HG03521 (cell line): ENCODE measurements around the gene GPC2.
"Not testable (repeated sequence)": the region's sequence is repeated elsewhere in the genome, so short reads cannot be mapped to it uniquely, and the experiment has no call there.

Experiments
- ATAC-seq: cut with Tn5 transposase; IDR thresholded peaks from one replicate; pipeline ENCODE4 v1.9.1; 2021; ENCODE audit warnings: mild to moderate bottlenecking, moderate library complexity; ENCODE audit not compliant: unreplicated experiment

The GPC2 gene

GRCh38 chr7:100204454-100204853 is 27.3 kb upstream of the GPC2 start:
- ATAC-seq, result no peak

GRCh38 chr7:100200693-100201092 is 23.5 kb upstream of the GPC2 start:
- ATAC-seq, result no peak

GRCh38 chr7:100198266-100198665 is 21.1 kb upstream of the GPC2 start:
- ATAC-seq, result no peak

GRCh38 chr7:100195901-100196322 is 18.7 kb upstream of the GPC2 start:
- ATAC-seq, result not testable (repeated sequence)

- ATAC-seq, result no peak
These were observed 18.0 kb upstream of the GPC2 start for GRCh38 chr7:100195222-100195621.

GRCh38 chr7:100192969-100193368 is 15.8 kb upstream of the GPC2 start:
- no peak for ATAC-seq

- ATAC-seq, result not testable (repeated sequence)
These were observed 15.2 kb upstream of the GPC2 start for GRCh38 chr7:100192281-100192862.

GRCh38 chr7:100191775-100192174 is 14.6 kb upstream of the GPC2 start:
- no peak for ATAC-seq

- ATAC-seq, result no peak
These were observed 13.0 kb upstream of the GPC2 start for GRCh38 chr7:100190048-100190711.

GRCh38 chr7:100189061-100189460 is 11.9 kb upstream of the GPC2 start:
- no peak for ATAC-seq

- ATAC-seq, result no peak
These were observed 8.5 kb upstream of the GPC2 start for GRCh38 chr7:100185726-100186125.

- not testable (repeated sequence) for ATAC-seq
These were observed 5.9 kb upstream of the GPC2 start for GRCh38 chr7:100183090-100183489.

GRCh38 chr7:100182616-100183015 is 5.4 kb upstream of the GPC2 start:
- not testable (repeated sequence) for ATAC-seq

GRCh38 chr7:100180084-100180483 is 2.9 kb upstream of the GPC2 start:
- ATAC-seq, result not testable (repeated sequence)

GRCh38 chr7:100176096-100177044 is 811 bp downstream of the GPC2 start:
- no peak for ATAC-seq

- ATAC-seq, result no peak
These were observed 1.8 kb downstream of the GPC2 start for GRCh38 chr7:100175296-100175935.

- no peak for ATAC-seq
These were observed 2.6 kb downstream of the GPC2 start for GRCh38 chr7:100174582-100174981.

GRCh38 chr7:100173806-100174495 is 3.2 kb downstream of the GPC2 start:
- no peak for ATAC-seq

GRCh38 chr7:100171840-100172239 is 5.3 kb downstream of the GPC2 start:
- ATAC-seq, result no peak

GRCh38 chr7:100171087-100171681 is 6.0 kb downstream of the GPC2 start:
- no peak for ATAC-seq
